ENCODE data around the gene ENTPD8. TPM values are rescaled to one million over a fixed set of nuclear protein-coding genes. Genes with fewer than 3 reads are reported as not detected.

The ENTPD8 gene, protein sequence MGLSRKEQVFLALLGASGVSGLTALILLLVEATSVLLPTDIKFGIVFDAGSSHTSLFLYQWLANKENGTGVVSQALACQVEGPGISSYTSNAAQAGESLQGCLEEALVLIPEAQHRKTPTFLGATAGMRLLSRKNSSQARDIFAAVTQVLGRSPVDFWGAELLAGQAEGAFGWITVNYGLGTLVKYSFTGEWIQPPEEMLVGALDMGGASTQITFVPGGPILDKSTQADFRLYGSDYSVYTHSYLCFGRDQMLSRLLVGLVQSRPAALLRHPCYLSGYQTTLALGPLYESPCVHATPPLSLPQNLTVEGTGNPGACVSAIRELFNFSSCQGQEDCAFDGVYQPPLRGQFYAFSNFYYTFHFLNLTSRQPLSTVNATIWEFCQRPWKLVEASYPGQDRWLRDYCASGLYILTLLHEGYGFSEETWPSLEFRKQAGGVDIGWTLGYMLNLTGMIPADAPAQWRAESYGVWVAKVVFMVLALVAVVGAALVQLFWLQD
- 0.17 and 0.33 TPM in 2 replicates for total RNA-seq

DNA sequence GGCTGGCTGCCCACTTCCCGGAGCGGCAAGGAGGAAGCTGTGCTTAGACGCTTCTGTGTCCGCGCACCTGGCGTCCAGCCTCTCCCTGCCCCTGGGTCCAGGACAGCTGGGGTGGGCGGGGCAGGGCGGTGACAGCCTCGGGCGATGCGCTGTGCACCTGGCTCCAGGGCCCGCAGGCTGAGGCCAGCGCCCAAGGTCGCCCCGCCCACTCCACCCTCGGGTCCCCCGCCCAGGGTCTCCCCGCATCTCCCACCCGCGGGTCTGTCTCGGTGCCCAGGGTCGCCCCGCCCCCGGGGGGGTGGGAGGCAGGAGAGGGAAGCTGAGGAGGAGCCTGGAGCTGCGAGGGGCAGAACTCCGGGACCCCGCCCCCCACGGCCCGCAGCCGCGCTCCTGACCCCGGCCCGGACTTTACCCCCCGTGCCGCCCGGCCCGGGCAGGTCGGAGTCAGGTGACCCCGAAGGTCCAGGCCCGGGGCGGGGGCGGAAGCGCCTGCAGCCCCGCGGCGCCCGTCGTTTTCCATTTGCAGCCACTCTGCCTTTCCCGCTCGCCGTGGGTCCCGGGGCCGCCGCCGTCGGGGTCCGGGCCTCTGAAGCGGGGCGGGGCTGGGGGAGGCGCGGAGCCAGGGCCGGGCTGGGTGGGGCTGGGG, at the start of gene ENTPD8:
Gene ENTPD8 (minus strand): TSS at position 69 of the 646 bp plus-strand sequence. CDS start 3,072 bp downstream, outside the sequence.

DNA sequence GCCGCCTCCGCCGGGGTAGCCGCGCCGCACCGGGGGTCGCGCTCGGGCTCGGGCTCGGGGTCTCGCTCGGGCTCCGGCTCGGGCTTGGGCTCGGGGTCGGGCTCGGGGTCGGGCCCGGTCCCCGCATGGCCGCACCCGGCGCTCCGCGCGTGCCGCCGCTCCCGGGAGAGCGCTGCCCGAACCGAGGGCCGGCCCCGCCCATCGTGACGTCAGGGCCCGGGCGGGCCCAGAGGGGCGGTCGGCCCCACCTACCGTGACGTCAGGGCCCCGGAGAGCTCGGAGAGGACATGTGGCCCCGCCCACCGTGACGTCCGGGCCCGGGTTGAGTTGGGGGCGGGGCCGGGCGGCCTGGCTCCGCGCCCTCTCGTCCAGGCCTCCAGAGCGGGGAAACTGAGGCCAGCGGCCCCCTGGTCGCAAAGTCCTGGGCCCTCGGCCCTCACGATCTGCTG, 18.0 kb upstream of the ENTPD8 start, which contains the start of gene NSMF:
Gene NSMF (minus strand): TSS at position 183 of the 449 bp plus-strand sequence. CDS start 232 bp downstream, outside the sequence.

DNA sequence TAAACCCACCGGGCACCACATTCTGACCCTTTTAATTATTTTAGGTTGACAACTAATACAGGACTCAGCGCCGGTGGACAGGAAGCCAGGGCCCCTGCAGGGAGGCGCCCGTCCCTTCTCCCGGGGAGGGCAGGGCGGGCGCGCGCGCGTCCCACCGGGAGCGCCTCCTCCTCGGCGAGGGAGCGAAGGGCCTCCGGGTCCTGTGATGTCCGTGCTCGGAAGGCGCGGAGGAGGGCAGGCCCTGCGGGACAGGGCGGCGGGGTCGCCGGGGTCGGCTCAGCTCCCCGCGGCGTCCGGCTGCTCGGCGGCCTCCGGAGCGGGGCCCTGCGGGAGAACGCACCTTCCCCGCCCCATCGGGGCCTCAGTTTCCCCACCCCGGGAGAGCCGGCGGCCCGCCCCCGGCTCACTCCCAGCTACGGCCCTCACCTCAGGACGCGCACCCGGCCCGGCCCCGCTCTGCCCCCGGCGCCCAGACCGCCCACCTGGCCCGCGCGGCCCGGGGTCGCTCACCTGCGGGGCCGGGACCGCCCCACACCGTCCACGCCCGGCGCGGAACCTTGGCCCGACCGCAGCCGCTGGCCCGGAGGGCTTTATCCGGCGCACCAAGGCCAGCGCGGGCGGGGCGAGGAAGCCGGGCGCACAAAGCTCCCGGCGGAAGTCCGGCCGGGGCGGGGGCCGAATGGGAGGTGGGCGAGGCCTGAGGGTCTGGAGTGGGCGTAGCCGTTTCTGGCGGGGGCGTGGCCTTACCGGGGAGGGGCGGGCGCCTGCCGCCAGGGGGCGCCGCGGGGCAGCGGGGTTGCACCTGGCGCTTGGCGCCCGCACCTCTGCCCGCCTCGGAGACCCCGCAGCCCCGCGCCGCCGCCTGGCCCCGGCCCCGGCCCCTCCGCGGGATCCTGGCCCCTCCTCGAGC, 18.3 kb downstream of the ENTPD8 start, which contains the start of the genes EXD3 and NOXA1:
Gene EXD3 (minus strand): TSS at position 559 of the 910 bp plus-strand sequence. CDS start 27,805 bp downstream, outside the sequence.
Gene NOXA1 (plus strand): TSS at position 790 of the 910 bp plus-strand sequence. CDS start 137 bp downstream, outside the sequence.

Other genes starting within 250 kb of the ENTPD8 start
- gene TPRN, start 240.6 kb downstream of the ENTPD8 start, total RNA-seq = 2.3 and 3.4 TPM in 2 replicates
- 21.4 and 23.5 TPM in 2 replicates for gene TMEM203, start 235.7 kb downstream of the ENTPD8 start, total RNA-seq
- 2.1 and 2.2 TPM in 2 replicates for gene NDOR1, start 235.7 kb downstream of the ENTPD8 start, total RNA-seq
- 0.09 and 0.11 TPM in 2 replicates for gene RNF208, start 219.1 kb downstream of the ENTPD8 start, total RNA-seq
- gene CYSRT1, start 216.2 kb downstream of the ENTPD8 start, total RNA-seq = 0.22 and 0.26 TPM in 2 replicates
- not detected in 2 replicates for gene RNF224, start 213.9 kb downstream of the ENTPD8 start, total RNA-seq
- gene SLC34A3, start 210.5 kb downstream of the ENTPD8 start, total RNA-seq = not detected in 2 replicates
- 76.1 and 80.8 TPM in 2 replicates for gene TUBB4B, start 200.1 kb downstream of the ENTPD8 start, total RNA-seq
- 0.54 TPM in 1 of 2 replicates, not detected in the other for gene STPG3, start 190.1 kb downstream of the ENTPD8 start, total RNA-seq
- gene NELFB, start 186.0 kb downstream of the ENTPD8 start, total RNA-seq = 51.5 and 52.8 TPM in 2 replicates
- gene TOR4A, start 163.6 kb downstream of the ENTPD8 start, total RNA-seq = 24.7 and 25.0 TPM in 2 replicates
- gene NRARP, start 139.1 kb downstream of the ENTPD8 start, total RNA-seq = 23.0 and 41.4 TPM in 2 replicates
- 13.8 and 14.6 TPM in 2 replicates for gene EXD3, start 18.2 kb downstream of the ENTPD8 start, total RNA-seq
- gene NOXA1, start 18.0 kb downstream of the ENTPD8 start, total RNA-seq = 0.95 and 2.3 TPM in 2 replicates
- 13.0 and 16.5 TPM in 2 replicates for gene NSMF, start 18.0 kb upstream of the ENTPD8 start, total RNA-seq
- gene PNPLA7, start 109.0 kb upstream of the ENTPD8 start, total RNA-seq = 0.34 and 0.65 TPM in 2 replicates
- 35.9 and 45.6 TPM in 2 replicates for gene MRPL41, start 110.5 kb upstream of the ENTPD8 start, total RNA-seq
- 13.5 and 17.0 TPM in 2 replicates for gene DPH7, start 137.6 kb upstream of the ENTPD8 start, total RNA-seq
- 10.0 and 11.8 TPM in 2 replicates for gene ZMYND19, start 149.2 kb upstream of the ENTPD8 start, total RNA-seq
- gene ARRDC1, start 164.3 kb upstream of the ENTPD8 start, total RNA-seq = 23.4 and 26.7 TPM in 2 replicates
- gene EHMT1, start 177.6 kb upstream of the ENTPD8 start, total RNA-seq = 38.0 and 43.2 TPM in 2 replicates

Measured in dermis lymphatic vessel endothelial cell (primary cell).